HEK293T (cell line): Measurements from ENCODE around the gene ATP5MC3.

Experiments used
- ARNT ChIP-seq: fragments of 450-650 bp; IDR thresholded peaks from 2 replicates; pipeline ENCODE4 v1.6.1; 2017; ENCODE audit warnings: mild to moderate bottlenecking
- BHLHE40 ChIP-seq: fragments of 450-650 bp; IDR thresholded peaks from 2 replicates; pipeline ENCODE4 v1.6.1; 2016; ENCODE audit warnings: mild to moderate bottlenecking, moderate library complexity, borderline replicate concordance
- FOXA1 ChIP-seq: fragments of 450-650 bp; IDR thresholded peaks from 2 replicates; pipeline ENCODE4 v1.6.1; 2016; ENCODE audit warnings: mild to moderate bottlenecking
- FOXK2 ChIP-seq: fragments of 450-650 bp; IDR thresholded peaks from 2 replicates; pipeline ENCODE4 v1.6.1; 2016; ENCODE audit warnings: mild to moderate bottlenecking
- LEF1 ChIP-seq: fragments of 450-650 bp; IDR thresholded peaks from 2 replicates; pipeline ENCODE4 v1.6.1; 2017; ENCODE audit warnings: mild to moderate bottlenecking, borderline replicate concordance
- NFRKB ChIP-seq: fragments of 450-650 bp; IDR thresholded peaks from 2 replicates; pipeline ENCODE4 v1.6.1; 2016; ENCODE audit warnings: mild to moderate bottlenecking, moderate library complexity
- SP1 ChIP-seq: fragments of 450-650 bp; IDR thresholded peaks from 2 replicates; pipeline ENCODE4 v1.6.1; 2017
- SUZ12 ChIP-seq: fragments of 450-650 bp; IDR thresholded peaks from 2 replicates; pipeline ENCODE4 v1.6.1; 2016; ENCODE audit warnings: mild to moderate bottlenecking
- TARDBP ChIP-seq: fragments of 450-650 bp; IDR thresholded peaks from 2 replicates; pipeline ENCODE4 v1.6.1; 2016
- ZNF384 ChIP-seq: fragments of 450-650 bp; IDR thresholded peaks from 2 replicates; pipeline ENCODE4 v1.6.1; 2016
- TF ChIP-seq, protein P1 (sequence below): fragments of 450-650 bp; IDR thresholded peaks from 2 replicates; pipeline ENCODE4 v1.6.1; 2016

- TF ChIP-seq SUZ12, result no peak
- no peak for TF ChIP-seq FOXA1
- no peak for TF ChIP-seq ARNT
- TF ChIP-seq TARDBP, result no peak
- no peak for TF ChIP-seq LEF1
- no peak for TF ChIP-seq NFRKB
- TF ChIP-seq BHLHE40, result no peak
- TF ChIP-seq SP1, result no peak
- no peak for TF ChIP-seq ZNF384
- TF ChIP-seq, protein P1, sequence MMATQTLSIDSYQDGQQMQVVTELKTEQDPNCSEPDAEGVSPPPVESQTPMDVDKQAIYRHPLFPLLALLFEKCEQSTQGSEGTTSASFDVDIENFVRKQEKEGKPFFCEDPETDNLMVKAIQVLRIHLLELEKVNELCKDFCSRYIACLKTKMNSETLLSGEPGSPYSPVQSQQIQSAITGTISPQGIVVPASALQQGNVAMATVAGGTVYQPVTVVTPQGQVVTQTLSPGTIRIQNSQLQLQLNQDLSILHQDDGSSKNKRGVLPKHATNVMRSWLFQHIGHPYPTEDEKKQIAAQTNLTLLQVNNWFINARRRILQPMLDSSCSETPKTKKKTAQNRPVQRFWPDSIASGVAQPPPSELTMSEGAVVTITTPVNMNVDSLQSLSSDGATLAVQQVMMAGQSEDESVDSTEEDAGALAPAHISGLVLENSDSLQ, result no peak
- no peak for TF ChIP-seq FOXK2
These were observed 22.3 kb upstream of the ATP5MC3 start for GRCh38 chr2:175203621-175204496.
